22Rv1 (cell line): ENCODE data around the gene PIRT.
"Not testable (repeated sequence)": the region's sequence is repeated elsewhere in the genome, so short reads cannot be mapped to it uniquely, and the experiment has no call there.

Experiments used
- H3K27ac ChIP-seq: fragments of 450-650 bp; 2 replicates; pipeline ENCODE4 v1.5.1; 2017
- ZFX ChIP-seq: fragments of 450-650 bp; IDR thresholded peaks from 2 replicates; pipeline ENCODE4 v1.6.1; 2017; ENCODE audit warnings: antibody characterized with exemption, borderline replicate concordance
- TF ChIP-seq, protein P1 (sequence below): fragments of 450-650 bp; IDR thresholded peaks from 2 replicates; pipeline ENCODE4 v1.5.1; 2017; ENCODE audit warnings: mild to moderate bottlenecking

Gene PIRT

GRCh38 chr17:10837921-10838320 is at the start of gene PIRT:
PIRT (minus strand) TSS chr17:10838087; CDS start chr17:10825645, 12,442 bp downstream.
- no peak within 1 kb of the TSS for H3K27ac ChIP-seq
- TF ChIP-seq, protein P1, sequence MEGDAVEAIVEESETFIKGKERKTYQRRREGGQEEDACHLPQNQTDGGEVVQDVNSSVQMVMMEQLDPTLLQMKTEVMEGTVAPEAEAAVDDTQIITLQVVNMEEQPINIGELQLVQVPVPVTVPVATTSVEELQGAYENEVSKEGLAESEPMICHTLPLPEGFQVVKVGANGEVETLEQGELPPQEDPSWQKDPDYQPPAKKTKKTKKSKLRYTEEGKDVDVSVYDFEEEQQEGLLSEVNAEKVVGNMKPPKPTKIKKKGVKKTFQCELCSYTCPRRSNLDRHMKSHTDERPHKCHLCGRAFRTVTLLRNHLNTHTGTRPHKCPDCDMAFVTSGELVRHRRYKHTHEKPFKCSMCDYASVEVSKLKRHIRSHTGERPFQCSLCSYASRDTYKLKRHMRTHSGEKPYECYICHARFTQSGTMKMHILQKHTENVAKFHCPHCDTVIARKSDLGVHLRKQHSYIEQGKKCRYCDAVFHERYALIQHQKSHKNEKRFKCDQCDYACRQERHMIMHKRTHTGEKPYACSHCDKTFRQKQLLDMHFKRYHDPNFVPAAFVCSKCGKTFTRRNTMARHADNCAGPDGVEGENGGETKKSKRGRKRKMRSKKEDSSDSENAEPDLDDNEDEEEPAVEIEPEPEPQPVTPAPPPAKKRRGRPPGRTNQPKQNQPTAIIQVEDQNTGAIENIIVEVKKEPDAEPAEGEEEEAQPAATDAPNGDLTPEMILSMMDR: no peak
- no peak for TF ChIP-seq ZFX

- H3K27ac ChIP-seq: no peak overlapping the region
- TF ChIP-seq, protein P1: no peak
- no peak for TF ChIP-seq ZFX
Measured at GRCh38 chr17:10881959-10882358, 44.1 kb upstream of the PIRT start.

- H3K27ac ChIP-seq: no peak overlapping the region
- TF ChIP-seq ZFX: no peak
- TF ChIP-seq, protein P1: peak; percentile 44; the same call in 1 of the 2 replicates
Measured at GRCh38 chr17:10879190-10879836, 41.4 kb upstream of the PIRT start.

- no peak overlapping the region for H3K27ac ChIP-seq
- TF ChIP-seq ZFX: no peak
- TF ChIP-seq, protein P1: peak; percentile 72
Measured at GRCh38 chr17:10875984-10876555, 38.2 kb upstream of the PIRT start.

GRCh38 chr17:10875430-10875851 is 37.6 kb upstream of the PIRT start:
- no peak overlapping the region for H3K27ac ChIP-seq
- no peak for TF ChIP-seq ZFX
- TF ChIP-seq, protein P1: no peak

DNA sequence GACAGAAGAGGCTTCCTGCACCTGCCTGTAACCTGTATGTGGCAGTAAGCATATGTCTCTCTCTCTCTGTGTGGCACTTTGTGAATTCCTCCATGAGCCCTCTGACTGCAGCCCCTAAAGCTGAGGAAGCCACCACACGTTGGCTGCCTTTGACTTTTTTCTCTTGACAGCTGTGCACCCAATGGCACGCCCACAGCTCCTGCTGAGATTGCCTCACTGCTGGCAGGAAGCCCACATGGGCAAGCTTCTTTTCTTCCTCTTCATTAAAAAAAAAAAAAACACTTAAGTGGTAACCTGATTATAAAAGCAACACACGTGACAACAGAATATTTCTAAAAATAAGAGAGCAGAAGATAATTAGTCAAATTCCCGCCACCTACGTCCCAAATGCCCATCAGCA is 34.0 kb upstream of the PIRT start:
- TF ChIP-seq, protein P1: no peak
- no peak for TF ChIP-seq ZFX
- H3K27ac ChIP-seq: no peak overlapping the region

GRCh38 chr17:10870336-10871050 is 32.6 kb upstream of the PIRT start:
- H3K27ac ChIP-seq: no peak overlapping the region
- TF ChIP-seq ZFX: no peak
- TF ChIP-seq, protein P1: no peak

DNA sequence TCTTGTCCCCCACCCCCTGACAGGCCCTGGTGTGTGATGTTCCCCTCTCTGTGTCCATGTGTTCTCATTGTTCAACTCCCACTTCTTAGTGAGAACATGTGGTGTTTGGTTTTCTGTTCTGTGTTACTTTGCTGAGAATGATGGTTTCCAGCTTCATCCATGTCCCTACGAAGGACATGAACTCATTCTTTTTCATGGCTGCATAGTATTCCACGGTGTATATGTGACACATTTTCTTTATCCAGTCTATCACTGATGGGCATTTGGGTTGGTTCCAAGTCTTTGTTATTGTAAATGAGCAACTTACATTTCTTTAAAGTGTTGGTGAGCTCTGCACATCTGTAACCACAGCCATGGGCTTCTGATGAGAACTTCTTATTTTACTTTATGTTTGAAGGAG is 30.9 kb upstream of the PIRT start:
- H3K27ac ChIP-seq: not testable (repeated sequence)
